ENCODE results near the gene INTS1.

DNA sequence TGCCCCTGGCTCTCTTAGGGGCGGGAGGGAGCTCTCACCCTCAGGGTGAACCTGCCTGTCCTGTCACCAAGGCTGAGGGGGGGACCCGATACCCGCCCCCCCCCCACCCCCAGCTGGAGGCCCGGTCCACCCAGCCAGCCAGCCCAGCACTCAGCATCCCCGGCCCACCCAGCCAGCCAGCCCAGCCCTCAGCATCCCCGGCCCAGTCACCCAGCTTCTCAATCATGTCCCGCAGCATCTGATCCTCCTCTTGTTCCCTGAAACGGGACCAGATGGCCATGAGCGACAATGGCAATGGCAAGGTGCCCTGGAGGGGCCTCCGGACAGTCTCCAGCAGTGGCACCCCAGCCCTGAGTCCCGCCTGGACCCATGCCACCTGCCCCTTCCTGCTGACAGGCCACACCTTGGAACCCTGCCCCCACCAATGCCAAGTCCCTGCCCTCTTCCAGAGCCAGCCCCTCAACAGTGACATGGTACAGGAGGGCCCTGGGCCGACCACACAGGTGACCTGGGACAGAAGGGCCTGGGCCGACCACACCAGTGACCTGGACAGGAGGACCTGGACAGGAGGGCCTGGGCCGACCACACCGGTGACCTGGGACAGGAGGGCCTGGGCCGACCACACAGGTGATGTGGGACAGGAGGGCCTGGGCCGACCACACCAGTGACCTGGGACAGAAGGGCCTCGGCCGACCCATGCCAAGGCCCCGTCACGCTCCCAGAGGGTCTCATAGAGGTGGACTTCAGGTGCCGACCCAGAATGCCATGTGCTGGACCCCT is 69.1 kb downstream of the INTS1 start:
- TF ChIP-seq, protein P1, sequence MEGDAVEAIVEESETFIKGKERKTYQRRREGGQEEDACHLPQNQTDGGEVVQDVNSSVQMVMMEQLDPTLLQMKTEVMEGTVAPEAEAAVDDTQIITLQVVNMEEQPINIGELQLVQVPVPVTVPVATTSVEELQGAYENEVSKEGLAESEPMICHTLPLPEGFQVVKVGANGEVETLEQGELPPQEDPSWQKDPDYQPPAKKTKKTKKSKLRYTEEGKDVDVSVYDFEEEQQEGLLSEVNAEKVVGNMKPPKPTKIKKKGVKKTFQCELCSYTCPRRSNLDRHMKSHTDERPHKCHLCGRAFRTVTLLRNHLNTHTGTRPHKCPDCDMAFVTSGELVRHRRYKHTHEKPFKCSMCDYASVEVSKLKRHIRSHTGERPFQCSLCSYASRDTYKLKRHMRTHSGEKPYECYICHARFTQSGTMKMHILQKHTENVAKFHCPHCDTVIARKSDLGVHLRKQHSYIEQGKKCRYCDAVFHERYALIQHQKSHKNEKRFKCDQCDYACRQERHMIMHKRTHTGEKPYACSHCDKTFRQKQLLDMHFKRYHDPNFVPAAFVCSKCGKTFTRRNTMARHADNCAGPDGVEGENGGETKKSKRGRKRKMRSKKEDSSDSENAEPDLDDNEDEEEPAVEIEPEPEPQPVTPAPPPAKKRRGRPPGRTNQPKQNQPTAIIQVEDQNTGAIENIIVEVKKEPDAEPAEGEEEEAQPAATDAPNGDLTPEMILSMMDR (IDR thresholded peaks at IDR 0.05; ENCODE audit: low read length), result no peak
- no peak for TF ChIP-seq EZH2 (IDR thresholded peaks at IDR 0.05; ENCODE audit: borderline replicate concordance, low read length)

All from OCI-LY1 (cell line).